ENCODE measurements around the gene TEX48. TPM values are rescaled to one million over a fixed set of nuclear protein-coding genes. Genes with fewer than 3 reads are reported as not detected.
A peak's percentile ranks its signal among the peaks of the same experiment; 100 is the strongest.

Gene TEX48
- total RNA-seq, 4 donors from 2014 or later: not detected

DNA sequence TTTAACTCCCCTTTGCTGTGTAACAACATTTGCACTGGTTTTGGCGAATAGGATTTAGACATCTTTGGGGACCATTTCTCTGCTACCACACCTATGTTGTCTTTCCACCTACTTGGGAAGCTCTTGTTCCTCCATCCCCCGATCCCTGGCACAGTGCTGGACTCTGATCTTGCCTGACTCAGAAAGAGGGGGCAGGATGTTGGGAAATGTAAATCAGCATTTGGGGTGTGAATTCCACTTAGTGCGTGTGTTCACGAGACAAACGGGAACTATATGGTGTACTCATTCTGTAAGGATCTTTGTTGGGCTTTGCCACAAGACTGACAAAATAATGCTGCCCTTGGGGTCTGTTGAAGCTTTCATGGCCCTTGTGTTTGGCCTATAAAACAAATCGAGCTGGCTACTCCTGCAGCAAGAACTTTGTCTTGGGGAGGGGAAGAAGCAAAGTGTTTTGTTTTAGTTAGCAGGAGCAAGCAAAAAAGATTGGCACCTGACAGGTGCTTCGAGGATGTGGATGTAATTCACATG, 52.4 kb downstream of the TEX48 start:
- DNase-seq (ENCODE audit: low spot score) (no peak), ATAC-seq (ENCODE audit: low FRiP score) (no peak)
- TF ChIP-seq CTCF (IDR thresholded peaks at IDR 0.05): no peak

GRCh38 chr9:114627553-114627952, 54.4 kb downstream of the TEX48 start:
- ATAC-seq (ENCODE audit: low FRiP score): no peak
- no peak for TF ChIP-seq CTCF (IDR thresholded peaks at IDR 0.05)
- DNase-seq (ENCODE audit: low spot score): no peak

DNA sequence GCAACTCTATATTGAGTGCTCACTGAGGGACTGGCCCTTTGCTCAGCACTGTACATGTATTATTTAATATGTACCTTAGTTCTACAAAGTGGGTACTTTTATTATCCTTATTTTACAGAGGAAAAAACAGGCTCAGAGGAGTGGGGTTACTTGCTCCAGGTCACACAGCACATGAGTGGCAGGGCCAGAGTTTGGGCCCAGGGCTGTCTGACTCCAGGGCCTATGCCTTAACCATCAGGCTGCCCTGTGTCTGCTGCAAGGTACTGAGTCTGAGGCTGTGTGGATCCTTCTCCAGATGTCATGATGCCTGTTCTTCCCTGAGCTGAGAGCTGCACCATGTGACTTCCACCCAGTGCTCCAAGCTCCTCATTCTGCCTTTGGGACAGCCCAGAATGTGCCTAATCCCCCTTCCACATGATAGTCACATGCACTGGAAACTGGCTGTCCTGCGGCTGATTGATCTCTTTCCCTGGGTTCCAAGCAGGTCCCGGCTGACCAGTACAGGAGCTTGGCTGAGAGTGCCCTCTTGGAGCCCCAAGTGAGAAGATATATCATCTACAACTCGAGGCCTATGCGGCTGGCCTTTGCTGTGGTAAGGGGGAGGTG, 55.5 kb downstream of the TEX48 start:
- no peak for DNase-seq (ENCODE audit: low spot score)
- ATAC-seq (ENCODE audit: low FRiP score): no peak
- no peak for TF ChIP-seq CTCF (IDR thresholded peaks at IDR 0.05)

DNA sequence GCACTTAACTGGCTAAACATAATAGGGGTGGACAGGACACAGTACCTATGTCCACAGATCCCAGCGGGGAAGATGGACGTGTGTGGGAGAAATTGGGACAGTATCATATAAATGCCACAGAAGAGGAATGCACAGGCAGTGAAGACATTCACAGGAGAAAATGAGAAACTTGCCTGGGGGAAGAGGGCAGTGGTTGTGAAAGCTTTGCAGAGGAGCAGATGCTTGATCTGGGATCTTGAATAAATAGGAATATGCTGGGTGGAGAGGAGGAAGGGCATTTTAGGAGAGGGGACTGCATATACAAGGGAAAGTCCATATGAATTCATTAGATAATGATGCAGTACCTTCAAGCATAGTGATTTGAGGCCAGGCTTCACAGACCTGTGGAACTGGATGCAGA, 57.3 kb downstream of the TEX48 start:
- DNase-seq (ENCODE audit: low spot score) (no peak), ATAC-seq (ENCODE audit: low FRiP score) (no peak)
- no peak for TF ChIP-seq CTCF (IDR thresholded peaks at IDR 0.05)

DNA sequence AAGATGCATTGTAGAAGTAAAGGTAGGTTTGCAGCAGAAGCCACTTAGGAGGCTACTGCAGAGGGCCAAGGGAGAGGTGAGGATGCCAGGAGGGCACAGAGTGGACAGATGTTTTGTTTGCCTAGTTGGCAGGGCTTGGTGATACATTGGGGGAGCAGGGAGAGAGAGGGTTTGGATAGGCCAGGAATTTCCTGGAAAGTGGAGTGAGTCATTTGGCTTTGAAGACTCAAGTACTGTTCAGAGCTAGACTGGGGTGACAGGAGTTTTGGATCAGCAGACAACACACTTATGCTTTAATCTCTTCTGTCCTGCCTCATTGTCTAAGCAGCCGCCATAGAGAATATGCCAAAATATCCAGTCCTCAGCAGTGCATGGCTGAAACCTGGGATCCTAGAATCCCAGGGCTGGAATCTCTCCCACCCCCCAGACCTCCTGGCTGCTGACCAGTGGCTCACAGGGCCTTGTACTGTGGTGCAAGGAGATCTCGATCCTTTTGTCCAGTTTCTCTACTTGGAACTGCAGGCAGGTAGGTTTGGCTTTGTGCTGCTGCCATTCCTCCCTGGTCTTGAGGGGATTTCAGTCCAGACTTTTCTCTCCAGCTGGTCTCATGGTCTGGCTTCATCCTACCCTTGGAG, 59.9 kb downstream of the TEX48 start:
- DNase-seq (ENCODE audit: low spot score) (no peak), ATAC-seq (ENCODE audit: low FRiP score) (peak; percentile 82)
- TF ChIP-seq CTCF (IDR thresholded peaks at IDR 0.05): no peak

DNA sequence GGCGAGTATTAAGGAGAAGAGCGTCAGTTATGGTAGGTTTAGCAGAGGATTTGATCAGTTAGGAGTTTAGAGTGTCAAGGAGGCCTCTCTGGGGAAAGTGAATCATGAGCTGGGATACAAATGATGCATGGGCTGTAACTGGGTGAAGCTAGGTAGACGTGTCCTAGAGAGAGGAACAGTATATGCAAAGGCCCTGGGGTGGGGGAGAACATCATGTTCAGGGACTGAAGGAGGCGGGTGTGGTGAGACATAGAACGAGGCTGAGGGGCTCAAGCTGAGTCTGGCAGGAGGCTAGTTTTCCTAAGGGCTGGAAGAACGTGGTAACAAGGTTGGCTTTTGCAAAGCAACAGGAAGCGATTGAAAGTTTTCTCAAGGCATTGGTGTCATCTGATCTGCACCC, 60.4 kb downstream of the TEX48 start:
- ATAC-seq (ENCODE audit: low FRiP score): no peak
- DNase-seq (ENCODE audit: low spot score): no peak
- no peak for TF ChIP-seq CTCF (IDR thresholded peaks at IDR 0.05)

Data from omental fat pad (tissue), 4 donors.